ENCODE measurements around the gene IL4I1.

- TF ChIP-seq CTCF (IDR thresholded peaks at IDR 0.05; ENCODE audit: low read depth, low read length, poor library complexity, severe bottlenecking) (no peak), EZH2phosphoT487 (IDR thresholded peaks at IDR 0.05; ENCODE audit: borderline replicate concordance, low read length) (no peak)
Measured at GRCh38 chr19:49869009-49869483, 27.6 kb downstream of the IL4I1 start.
